Activated T-helper 2 cell treated with anti-CD3 and anti-CD28 coated beads, Interferon-gamma antibody, Interleukin-2, Interleukin-4, amounts not matched to agents 10 μg/mL and 5 μg/mL and 100 μg/mL, durations not matched to agents 14 hours and 24 hours and 36 hours (primary cell): Measurements from ENCODE around the gene ZNF211. TPM values are rescaled to one million over a fixed set of nuclear protein-coding genes. Genes with fewer than 3 reads are reported as not detected.

Source experiments
- DNase-seq: peaks from one replicate; pipeline ENCODE4 v3.0.0; 2021; ENCODE audit warnings: low spot score
- H3K27ac Mint-ChIP-seq: one replicate; pipeline ENCODE4 v1.8.0; 2021; ENCODE audit warnings: mixed read lengths
- H3K27me3 Mint-ChIP-seq: one replicate; pipeline ENCODE4 v1.8.0; 2021; ENCODE audit warnings: low read depth, mixed read lengths
- H3K36me3 Mint-ChIP-seq: one replicate; pipeline ENCODE4 v1.8.0; 2021; ENCODE audit warnings: low read depth, mixed read lengths
- H3K4me1 Mint-ChIP-seq: one replicate; pipeline ENCODE4 v1.8.0; 2021; ENCODE audit warnings: low read depth, mixed read lengths
- H3K4me3 Mint-ChIP-seq: one replicate; pipeline ENCODE4 v1.8.0; 2021; ENCODE audit warnings: low read depth, mild to moderate bottlenecking, moderate library complexity, mixed read lengths
- H3K9me3 Mint-ChIP-seq: one replicate; pipeline ENCODE4 v1.8.0; 2021; ENCODE audit warnings: mixed read lengths
- intact Hi-C: fragments of 100-400 bp; cut with micrococcal nuclease; formaldehyde crosslinking; loops from one replicate; pipeline ENCODE4 v1.15.1; 2023
- total RNA-seq: library from RNA; stranded (reverse); gene quantifications from 2 replicates; pipeline ENCODE4 v1.2.3, GENCODE V29; 2022

Gene ZNF211
- 9.6 and 10.6 TPM in 2 replicates for total RNA-seq

DNA sequence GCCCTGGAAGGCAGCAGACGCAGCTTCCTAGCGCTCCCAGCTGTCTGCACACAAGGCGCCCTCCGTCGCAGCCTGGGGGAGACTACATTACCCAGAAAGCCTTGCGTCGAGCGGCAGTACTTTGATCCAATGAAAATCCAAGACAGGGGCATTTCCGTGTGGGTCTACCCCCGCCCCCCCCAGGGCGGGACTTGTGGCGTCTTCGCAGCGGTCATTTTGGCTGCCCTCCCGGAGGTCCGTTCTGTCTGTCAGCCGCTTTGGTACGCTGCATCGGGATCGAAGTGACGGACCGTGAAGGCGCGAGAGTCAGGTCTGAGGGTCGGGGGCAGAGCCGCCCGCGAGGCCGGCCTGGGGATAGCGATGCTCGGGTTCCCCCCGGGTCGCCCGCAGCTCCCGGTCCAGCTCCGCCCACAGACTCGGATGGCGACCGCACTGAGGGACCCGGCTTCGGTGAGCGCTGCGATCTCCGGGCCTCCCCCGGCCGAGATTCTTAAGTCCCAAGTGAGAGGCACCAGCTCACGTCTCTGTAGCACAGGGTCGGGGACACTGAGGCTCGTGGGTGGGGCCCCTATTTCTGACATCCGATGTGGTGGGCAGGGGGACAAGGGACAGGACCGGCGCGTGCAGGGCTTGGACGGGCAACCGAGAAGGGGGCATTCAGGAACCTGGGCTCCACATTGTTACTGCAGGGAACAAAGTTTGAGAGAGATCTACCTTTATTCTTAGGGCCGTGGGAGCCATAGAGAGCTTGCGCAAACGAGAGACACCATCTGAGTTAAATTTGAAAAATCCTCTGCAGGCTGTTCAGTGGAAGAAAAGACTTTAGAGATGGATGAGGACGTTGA is at the start of gene ZNF211:
Gene ZNF211, plus strand, starts transcription at position 182 of the 845 bp plus-strand sequence. Its CDS starts 179 bp downstream, at position 361.
- intact Hi-C loops, result loop anchor here (1.0 to 5.0 kb wide), 5 partner anchors 19 to 222 kb away; partner anchors contain the start of genes ZIK1, ZNF134, ZNF17 and ZNF530
- peaks cover 47% of the 10 kb centered on the region for H3K36me3 Mint-ChIP-seq
- H3K27ac Mint-ChIP-seq, result peak within 1 kb of the TSS; percentile 65
- H3K9me3 Mint-ChIP-seq, result peaks cover 48% of the 10 kb centered on the region
- DNase-seq, result peak; percentile 78
- peak within 1 kb of the TSS; percentile 91 for H3K4me3 Mint-ChIP-seq
- peaks cover 16% of the 10 kb centered on the region for H3K4me1 Mint-ChIP-seq
- H3K27me3 Mint-ChIP-seq, result no peaks in the 10 kb centered on the region

DNA sequence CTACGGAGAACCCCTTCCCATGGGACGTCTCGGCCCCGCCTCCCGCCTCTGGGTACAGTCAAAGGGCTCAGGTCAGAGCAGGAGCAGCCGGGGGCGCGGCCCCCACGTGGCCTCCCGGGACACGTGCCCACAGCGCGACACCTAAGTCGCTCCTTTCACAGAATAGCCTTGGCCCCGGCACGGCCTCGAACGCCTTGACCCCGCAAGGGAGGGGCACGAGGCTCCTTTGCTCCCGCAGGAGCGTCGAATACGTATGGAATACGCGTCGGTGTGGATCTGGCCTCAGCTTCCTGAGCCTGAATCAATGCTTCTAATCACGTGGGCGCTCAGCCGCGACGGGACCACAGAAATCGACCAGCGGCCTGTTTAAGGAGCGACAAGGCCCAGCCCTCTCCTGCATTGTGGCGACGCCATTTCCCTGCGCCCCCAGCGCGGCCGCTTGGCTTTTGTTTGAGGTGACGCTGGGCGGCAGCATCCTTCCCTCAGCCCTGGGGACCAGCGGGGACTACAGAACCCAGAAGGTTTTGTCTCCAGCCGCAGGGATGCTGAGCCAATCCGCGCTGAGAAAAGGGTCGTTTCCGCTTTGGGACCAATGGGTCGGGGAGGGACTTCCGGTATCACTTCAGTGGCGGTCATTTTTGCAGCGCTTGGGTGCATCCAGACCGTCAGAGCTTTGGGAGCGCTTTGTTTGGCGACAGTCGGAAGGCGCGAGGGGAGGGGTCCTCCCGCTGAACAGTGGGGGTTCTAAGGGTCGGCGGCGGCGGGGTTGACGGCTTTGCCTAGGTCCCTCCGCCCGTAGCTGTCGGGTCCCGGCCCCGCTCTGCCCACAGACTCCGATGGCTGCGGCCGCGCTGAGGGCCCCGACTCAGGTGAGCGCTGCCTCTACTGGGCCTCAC is 49.2 kb upstream of the ZNF211 start, which contains the start of gene ZIK1:
Gene ZIK1, plus strand, starts transcription at position 625 of the 896 bp plus-strand sequence. Its CDS starts 212 bp downstream, at position 837.
- H3K27me3 Mint-ChIP-seq, result no peaks in the 10 kb centered on the region
- H3K9me3 Mint-ChIP-seq, result peaks cover 67% of the 10 kb centered on the region
- H3K27ac Mint-ChIP-seq, result peak within 1 kb of the TSS; percentile 79
- H3K4me1 Mint-ChIP-seq, result peaks cover 11% of the 10 kb centered on the region
- H3K4me3 Mint-ChIP-seq, result peak within 1 kb of the TSS; percentile 92
- peak; percentile 77 for DNase-seq
- H3K36me3 Mint-ChIP-seq, result peaks cover 60% of the 10 kb centered on the region
- intact Hi-C loops, result loop anchor here (1.0 kb wide), 1 partner anchor 50 kb away; the partner anchor contains the start of gene ZNF211

DNA sequence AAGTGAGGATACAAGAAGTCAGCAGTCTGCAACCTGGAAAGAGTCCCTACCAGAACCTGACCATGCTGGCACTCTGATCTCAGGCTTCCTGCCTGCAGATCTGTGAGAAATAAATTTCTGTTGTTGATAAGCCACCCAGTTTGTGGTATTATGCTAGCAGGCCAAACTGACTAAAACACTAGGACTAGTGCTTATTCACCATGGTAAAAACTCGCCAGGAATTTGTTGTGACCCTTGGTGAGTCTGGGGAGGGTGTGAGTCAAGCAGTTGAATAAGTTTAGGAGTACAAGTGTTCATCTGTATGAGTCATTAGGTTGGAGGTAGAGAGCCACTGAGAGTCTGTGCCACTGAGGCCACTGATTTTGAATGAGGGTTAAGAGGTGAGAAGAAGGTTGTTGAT is 45.4 kb upstream of the ZNF211 start:
- Mint-ChIP-seq H3K9me3 (peaks cover 83% of the 10 kb centered on the region), H3K36me3 (peaks cover 80% of the 10 kb centered on the region), H3K4me3 (no peak overlapping the region), H3K27me3 (no peaks in the 10 kb centered on the region), H3K4me1 (peaks cover 8% of the 10 kb centered on the region), H3K27ac (no peak overlapping the region)
- DNase-seq, result no peak
- intact Hi-C loops, result no loop called here

DNA sequence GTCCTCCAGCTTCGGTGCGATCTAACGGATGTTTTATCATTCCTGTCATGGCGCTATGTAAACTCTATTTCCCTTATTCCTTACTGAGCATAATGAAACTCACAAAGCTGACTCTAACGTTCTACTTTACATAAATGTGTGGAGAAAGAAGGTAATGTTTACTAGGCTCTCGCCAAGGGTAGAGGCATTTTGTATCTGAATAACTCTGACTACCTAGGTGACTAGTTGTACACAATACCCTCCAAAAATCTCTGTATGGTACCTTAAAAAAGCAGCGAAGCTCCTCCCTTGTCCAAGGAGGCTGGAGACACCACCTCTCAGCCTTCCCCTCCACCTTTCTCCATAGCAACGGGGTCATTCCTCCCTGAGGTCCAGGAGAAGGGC is 33.6 kb upstream of the ZNF211 start:
- H3K27ac Mint-ChIP-seq, result no peak overlapping the region
- no peaks in the 10 kb centered on the region for H3K27me3 Mint-ChIP-seq

DNA sequence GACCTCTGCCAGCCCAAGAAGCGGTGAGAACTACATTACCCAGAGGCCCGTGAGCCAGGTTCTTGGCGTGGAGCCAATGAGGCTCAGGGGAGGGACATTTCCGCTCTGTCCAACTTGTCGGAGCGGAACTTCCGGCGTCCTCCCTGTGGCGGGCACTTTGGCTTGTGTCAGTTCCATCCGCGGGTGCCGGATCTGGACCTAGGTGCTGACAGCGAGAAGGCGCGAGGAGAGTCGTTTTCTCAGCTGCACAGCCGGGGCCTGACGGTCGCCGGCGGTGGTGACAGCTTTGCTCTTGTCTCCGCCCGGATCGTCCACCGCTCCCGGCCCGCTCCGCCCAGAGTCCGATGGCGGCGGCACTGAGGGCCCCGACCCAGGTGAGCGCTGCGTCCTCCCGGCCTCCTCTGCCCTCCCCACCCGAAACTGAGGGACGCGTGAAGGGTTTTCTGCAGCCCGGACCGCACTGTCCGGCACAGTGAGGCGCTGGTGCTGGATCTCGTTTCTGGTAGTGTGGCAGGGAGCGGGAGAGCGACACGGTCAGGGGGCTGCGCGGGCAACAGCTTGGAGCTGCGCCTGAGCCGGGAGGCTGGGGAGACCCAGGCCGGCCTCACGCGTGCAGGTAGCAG is 33.1 kb upstream of the ZNF211 start, which contains the start of gene ZNF530:
Gene ZNF530, plus strand, starts transcription at position 125 of the 623 bp plus-strand sequence. CDS start 4,461 bp downstream, outside the sequence.
- Mint-ChIP-seq H3K4me1 (peaks cover 10% of the 10 kb centered on the region), H3K27me3 (no peaks in the 10 kb centered on the region), H3K36me3 (peaks cover 43% of the 10 kb centered on the region), H3K9me3 (peaks cover 55% of the 10 kb centered on the region), H3K4me3 (peak within 1 kb of the TSS; percentile 80), H3K27ac (no peak within 1 kb of the TSS)
- DNase-seq, result peak; percentile 78
- intact Hi-C loops, result loop anchor here (1.0 to 5.0 kb wide), 4 partner anchors 21 to 82 kb away; partner anchors contain the start of genes ZNF211, ZNF550 and ZNF551

More for the DNA sequence above, 33.6 kb upstream of the ZNF211 start:
- intact Hi-C loops, result loop anchor here (1.0 to 5.0 kb wide), 4 partner anchors 20 to 83 kb away; partner anchors contain the start of genes ZNF211, ZNF550 and ZNF551
- Mint-ChIP-seq H3K9me3 (peaks cover 53% of the 10 kb centered on the region), H3K4me1 (peaks cover 10% of the 10 kb centered on the region), H3K4me3 (peak overlapping the region; percentile 80), H3K36me3 (peaks cover 38% of the 10 kb centered on the region)
- DNase-seq, result no peak

DNA sequence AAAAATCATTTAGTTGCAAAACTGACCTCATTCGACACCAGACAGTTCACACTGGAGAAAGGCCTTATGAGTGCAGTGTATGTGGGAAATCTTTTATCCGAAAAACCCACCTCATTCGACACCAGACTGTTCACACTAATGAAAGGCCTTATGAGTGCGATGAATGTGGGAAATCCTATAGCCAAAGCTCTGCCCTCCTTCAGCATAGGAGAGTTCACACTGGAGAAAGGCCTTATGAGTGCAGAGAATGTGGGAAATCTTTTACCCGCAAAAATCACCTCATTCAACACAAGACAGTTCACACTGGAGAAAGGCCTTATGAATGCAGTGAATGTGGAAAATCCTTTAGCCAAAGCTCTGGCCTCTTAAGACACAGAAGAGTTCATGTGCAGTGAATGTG is 26.0 kb upstream of the ZNF211 start:
- no peak overlapping the region for H3K27ac Mint-ChIP-seq
- no peaks in the 10 kb centered on the region for H3K4me1 Mint-ChIP-seq
- no peaks in the 10 kb centered on the region for H3K27me3 Mint-ChIP-seq
- peaks cover 66% of the 10 kb centered on the region for H3K36me3 Mint-ChIP-seq
- intact Hi-C loops, result no loop called here
- no peak overlapping the region for H3K4me3 Mint-ChIP-seq
- H3K9me3 Mint-ChIP-seq, result peaks cover 72% of the 10 kb centered on the region
- DNase-seq, result no peak

DNA sequence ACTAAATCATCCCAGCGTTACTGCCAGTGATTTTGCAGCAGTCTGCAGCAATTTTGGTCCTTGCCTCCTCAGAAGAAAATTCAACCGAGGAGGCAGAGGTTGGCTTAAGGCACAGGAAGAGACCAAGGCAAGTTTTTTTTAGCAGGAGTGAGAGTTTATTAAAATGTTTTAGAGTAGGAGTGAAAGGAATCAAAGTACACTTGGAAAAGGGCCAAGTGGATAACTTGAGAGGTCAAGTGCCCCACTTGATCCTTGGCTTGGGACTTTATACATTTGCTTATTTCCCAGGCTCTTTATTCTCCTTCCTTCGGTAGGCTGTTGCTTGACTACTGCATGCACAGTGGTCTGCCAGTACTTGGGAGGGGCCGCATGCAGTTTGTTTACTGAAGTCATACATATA is 21.9 kb upstream of the ZNF211 start:
- Mint-ChIP-seq H3K9me3 (peaks cover 73% of the 10 kb centered on the region), H3K27ac (no peak overlapping the region), H3K4me1 (peaks cover 9% of the 10 kb centered on the region), H3K36me3 (peaks cover 42% of the 10 kb centered on the region), H3K4me3 (no peak overlapping the region), H3K27me3 (no peaks in the 10 kb centered on the region)
- DNase-seq, result no peak
- intact Hi-C loops, result no loop called here

DNA sequence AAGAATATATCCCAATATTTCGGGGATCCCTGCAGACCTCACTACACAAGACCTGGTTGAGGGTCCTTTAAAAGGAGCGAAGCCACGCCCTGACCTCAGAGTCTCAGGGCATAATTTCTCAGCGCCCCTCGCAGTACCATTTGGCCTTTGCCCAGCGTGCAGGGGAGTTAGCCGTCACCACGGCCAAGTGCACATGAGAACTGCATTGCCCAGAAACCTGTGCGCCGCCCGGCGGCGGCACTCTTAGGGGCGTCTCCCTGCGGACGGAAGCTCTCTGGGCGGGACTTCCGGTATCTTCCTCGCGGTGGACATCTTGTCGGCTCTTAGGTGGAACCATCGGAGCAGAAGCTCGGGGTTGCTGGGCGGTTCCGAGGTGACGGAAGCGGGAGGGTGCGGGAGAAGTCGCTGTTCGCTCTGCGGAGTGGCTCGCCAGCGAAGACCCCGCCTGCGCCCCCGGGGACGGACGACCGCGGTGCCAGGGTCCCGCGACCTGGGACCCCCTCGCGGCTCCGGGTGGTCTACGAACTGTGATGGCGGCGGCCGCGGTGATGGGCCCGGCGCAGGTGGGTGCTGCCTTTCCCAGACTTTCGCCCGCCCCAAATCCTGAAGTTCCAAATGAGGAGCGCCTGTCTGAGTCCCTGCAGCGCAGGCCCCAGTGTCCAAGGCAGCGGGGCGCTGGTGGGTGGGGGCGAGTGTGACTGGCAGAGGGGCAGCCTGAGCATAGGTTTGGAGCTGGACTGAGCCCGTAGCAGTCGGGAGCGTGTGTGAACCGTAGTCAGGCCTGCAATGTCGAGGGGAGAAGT is 18.8 kb upstream of the ZNF211 start, which contains the start of gene ZNF134:
Gene ZNF134, plus strand, starts transcription at position 302 of the 803 bp plus-strand sequence. CDS start 5,227 bp downstream, outside the sequence.
- DNase-seq, result peak; percentile 84
- Mint-ChIP-seq H3K4me1 (peaks cover 9% of the 10 kb centered on the region), H3K27me3 (no peaks in the 10 kb centered on the region), H3K4me3 (peak within 1 kb of the TSS; percentile 92), H3K27ac (peak within 1 kb of the TSS; percentile 61), H3K36me3 (peaks cover 49% of the 10 kb centered on the region), H3K9me3 (peaks cover 76% of the 10 kb centered on the region)
- intact Hi-C loops, result loop anchor here (1.0 to 2.0 kb wide), 3 partner anchors 19 to 179 kb away; partner anchors contain the start of genes ZNF211, ZNF416 and ZNF749

DNA sequence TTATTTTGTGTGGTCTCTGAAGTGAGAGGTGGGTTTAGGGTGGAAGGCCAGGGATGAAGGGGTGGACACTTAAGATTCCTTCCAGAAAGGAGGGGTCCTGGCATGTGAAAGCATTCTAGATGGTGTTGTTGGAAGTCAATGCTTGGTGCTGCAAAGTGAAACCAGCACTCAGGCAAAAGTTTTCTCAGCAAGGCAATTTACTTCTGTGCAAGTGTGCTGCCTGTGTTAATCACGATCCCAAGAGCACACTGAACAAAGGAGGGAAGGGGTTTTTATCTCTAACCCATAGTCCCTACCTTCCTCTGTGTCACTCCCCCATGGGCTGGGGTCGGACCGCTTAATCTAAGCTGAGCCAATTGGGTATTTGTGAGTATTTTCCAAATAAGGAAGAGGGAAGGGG is 17.6 kb upstream of the ZNF211 start:
- Mint-ChIP-seq H3K27ac (peak overlapping the region; percentile 26), H3K4me3 (peak overlapping the region; percentile 92), H3K36me3 (peaks cover 61% of the 10 kb centered on the region), H3K27me3 (no peaks in the 10 kb centered on the region), H3K9me3 (peaks cover 85% of the 10 kb centered on the region), H3K4me1 (peaks cover 9% of the 10 kb centered on the region)
- no peak for DNase-seq
- intact Hi-C loops, result loop anchor here (2.0 kb wide), 1 partner anchor 37 kb away; the partner anchor contains the start of gene ZNF416

DNA sequence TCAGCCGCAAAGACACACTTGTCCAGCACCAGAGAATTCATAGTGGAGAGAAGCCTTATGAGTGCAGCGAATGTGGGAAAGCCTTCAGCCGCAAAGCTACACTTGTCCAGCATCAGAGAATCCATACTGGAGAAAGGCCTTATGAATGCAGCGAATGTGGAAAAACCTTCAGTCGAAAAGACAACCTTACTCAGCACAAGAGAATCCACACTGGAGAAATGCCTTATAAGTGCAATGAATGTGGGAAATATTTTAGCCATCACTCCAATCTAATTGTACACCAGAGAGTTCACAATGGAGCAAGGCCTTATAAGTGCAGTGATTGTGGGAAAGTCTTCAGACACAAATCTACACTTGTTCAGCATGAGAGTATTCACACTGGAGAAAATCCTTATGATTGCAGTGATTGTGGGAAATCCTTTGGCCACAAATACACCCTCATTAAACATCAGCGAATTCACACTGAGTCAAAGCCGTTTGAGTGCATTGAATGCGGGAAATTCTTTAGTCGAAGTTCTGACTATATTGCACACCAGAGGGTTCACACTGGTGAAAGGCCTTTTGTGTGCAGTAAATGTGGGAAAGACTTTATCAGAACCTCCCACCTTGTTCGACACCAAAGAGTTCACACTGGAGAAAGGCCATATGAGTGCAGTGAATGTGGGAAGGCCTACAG is 12.2 kb upstream of the ZNF211 start:
- Mint-ChIP-seq H3K9me3 (peaks cover 92% of the 10 kb centered on the region), H3K36me3 (peaks cover 91% of the 10 kb centered on the region), H3K4me1 (no peaks in the 10 kb centered on the region), H3K27me3 (no peaks in the 10 kb centered on the region), H3K4me3 (no peak overlapping the region), H3K27ac (no peak overlapping the region)
- DNase-seq, result no peak
- intact Hi-C loops, result no loop called here

DNA sequence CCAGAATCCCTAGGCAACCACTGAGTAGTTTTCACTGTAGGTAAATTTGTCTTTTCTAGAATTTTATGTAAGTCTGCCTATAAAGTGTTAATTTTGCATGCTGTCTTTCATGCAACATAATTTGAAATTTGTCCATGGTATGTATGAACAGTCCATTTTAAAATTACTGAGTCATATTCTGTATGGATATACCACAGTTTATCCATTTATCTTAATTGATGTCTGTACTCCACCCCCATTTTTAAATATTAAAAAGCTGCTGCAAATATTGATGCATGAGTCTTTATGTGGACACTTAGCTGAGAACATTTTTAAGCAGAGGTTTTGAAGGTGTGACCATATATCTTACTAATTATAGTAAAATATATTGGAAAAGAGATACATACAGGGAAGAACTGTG is 9.9 kb upstream of the ZNF211 start:
- DNase-seq, result no peak
- peaks cover 89% of the 10 kb centered on the region for H3K9me3 Mint-ChIP-seq
- H3K4me3 Mint-ChIP-seq, result no peak overlapping the region
- intact Hi-C loops, result no loop called here
- H3K27ac Mint-ChIP-seq, result no peak overlapping the region
- no peaks in the 10 kb centered on the region for H3K27me3 Mint-ChIP-seq
- H3K4me1 Mint-ChIP-seq, result no peaks in the 10 kb centered on the region
- H3K36me3 Mint-ChIP-seq, result peaks cover 68% of the 10 kb centered on the region
